BJ (cell line): ENCODE results near the gene TAS2R20. TPM values are rescaled to one million over a fixed set of nuclear protein-coding genes. Genes with fewer than 3 reads are reported as not detected.

Source experiments
- CTCF ChIA-PET: fragments of 350-600 bp; formaldehyde crosslinking; extraction: SDS; loops from one replicate; lab custom pipeline; 2021; ENCODE audit warnings: antibody characterized with exemption, inconsistent platforms; lab: Yijun Ruan, JAX
- POLR2A ChIA-PET: fragments of 300-600 bp; sonication (Branson Sonifier 250); formaldehyde crosslinking; extraction: SDS; loops from one replicate; lab custom pipeline; 2021; ENCODE audit warnings: antibody characterized with exemption; lab: Charles Lee
- DNase-seq: peaks from one replicate; pipeline ENCODE4 v3.0.0-alpha.2; 2011; ENCODE audit warnings: low read depth
- H3K27me3 ChIP-seq: 2 replicates; pipeline ENCODE4 v1.6.0; 2011; ENCODE audit warnings: low read length; ENCODE audit not compliant: control insufficient read depth, insufficient read depth
- H3K36me3 ChIP-seq: 2 replicates; pipeline ENCODE4 v1.5.1; 2011; ENCODE audit warnings: low read length; ENCODE audit not compliant: control insufficient read depth, insufficient read depth
- H3K4me3 ChIP-seq: 2 replicates; pipeline ENCODE4 v1.5.1; 2011; ENCODE audit warnings: low read depth, mild to moderate bottlenecking, control low read depth, low read length
- CTCF ChIP-seq: IDR thresholded peaks from 2 replicates; pipeline ENCODE4 v1.5.1; 2011; ENCODE audit warnings: low read depth, mild to moderate bottlenecking, control low read depth, inconsistent platforms, low read length, moderate library complexity; ENCODE audit not compliant: insufficient read depth
- polyA plus RNA-seq: library from polyadenylated mRNA; depleted of rRNA; stranded (reverse); fragments of >200 nt; gene quantifications from 2 replicates; pipeline ENCODE4 v1.2.3, GENCODE V29; 2011

Gene TAS2R20
- polyA plus RNA-seq, 1 experiment, result 0.29 TPM

GRCh38 chr12:10982244-10982643 is 15.9 kb downstream of the TAS2R20 start:
- H3K4me3 ChIP-seq, result no peak overlapping the region
- no peak for TF ChIP-seq CTCF
- POLR2A ChIA-PET, result no interaction called here
- CTCF ChIA-PET, result no interaction called here
- no peaks in the 10 kb centered on the region for H3K27me3 ChIP-seq
- DNase-seq, result no peak
- H3K36me3 ChIP-seq, result no peaks in the 10 kb centered on the region

- CTCF ChIA-PET, result no interaction called here
Measured at GRCh38 chr12:10974965-10975364, 23.1 kb downstream of the TAS2R20 start.

GRCh38 chr12:10968765-10969456 is 29.2 kb downstream of the TAS2R20 start:
- TF ChIP-seq CTCF, result no peak
- ChIA-PET POLR2A (no interaction called here), CTCF (interaction anchor here (0.8 to 1.2 kb wide), 2 partner anchors 10 to 1261 kb away, joined by 3 read pairs; no protein-coding TSS in a partner anchor)

More at GRCh38 chr12:10974965-10975364, 23.1 kb downstream of the TAS2R20 start:
- Histone ChIP-seq H3K4me3 (no peak overlapping the region), H3K36me3 (no peaks in the 10 kb centered on the region), H3K27me3 (no peaks in the 10 kb centered on the region)
- TF ChIP-seq CTCF, result no peak
- no peak for DNase-seq
- POLR2A ChIA-PET, result no interaction called here

GRCh38 chr12:10967409-10967808 is 30.7 kb downstream of the TAS2R20 start:
- DNase-seq, result peak; percentile 83
- POLR2A ChIA-PET, result no interaction called here
- CTCF ChIA-PET, result interaction anchor here (0.7 to 1.2 kb wide), 3 partner anchors 10 to 232 kb away, joined by 3 to 4 read pairs (median 3); no protein-coding TSS in a partner anchor
- Histone ChIP-seq H3K4me3 (no peak overlapping the region), H3K27me3 (no peaks in the 10 kb centered on the region), H3K36me3 (no peaks in the 10 kb centered on the region)
- TF ChIP-seq CTCF, result no peak

More at GRCh38 chr12:10968765-10969456, 29.2 kb downstream of the TAS2R20 start:
- H3K27me3 ChIP-seq, result no peaks in the 10 kb centered on the region
- DNase-seq, result no peak
- no peak overlapping the region for H3K4me3 ChIP-seq
- H3K36me3 ChIP-seq, result no peaks in the 10 kb centered on the region

GRCh38 chr12:10966314-10966713 is 31.8 kb downstream of the TAS2R20 start:
- no peak for DNase-seq
- H3K4me3 ChIP-seq, result no peak overlapping the region
- no peaks in the 10 kb centered on the region for H3K27me3 ChIP-seq
- TF ChIP-seq CTCF, result no peak
- no peaks in the 10 kb centered on the region for H3K36me3 ChIP-seq
- ChIA-PET POLR2A (no interaction called here), CTCF (no interaction called here)
